Natural killer cell (primary cell): ENCODE measurements around the gene PAM. TPM values are rescaled to one million over a fixed set of nuclear protein-coding genes. Genes with fewer than 3 reads are reported as not detected.

Source experiments
- ATAC-seq, 3 donors: fragments of 150-1000 bp in 2 of 3; fragments of 200-7000 bp in 1 of 3; cut with Tn5 transposase; 1 replicate in 1 of 3; 2 replicates in 2 of 3; pipeline ENCODE4 v1.10.0; 2021; ENCODE audit warnings: mild to moderate bottlenecking in 2 of 3, moderate library complexity in 2 of 3
- DNase-seq, 2 donors: peaks; one replicate each; pipeline versions ENCODE4 v3.0.0 to v3.0.0-alpha.2; 2013 to 2021; ENCODE audit warnings: mixed read lengths in 1 of 2
- H3K27ac ChIP-seq: one replicate; pipeline ENCODE4 v1.5.1; 2013; ENCODE audit warnings: mild to moderate bottlenecking, low read length
- H3K27me3 ChIP-seq: one replicate; pipeline ENCODE4 v1.6.1; 2013; ENCODE audit warnings: low read length; ENCODE audit not compliant: control insufficient read depth, insufficient read depth
- H3K36me3 ChIP-seq: one replicate; pipeline ENCODE4 v1.6.1; 2013; ENCODE audit warnings: low read length; ENCODE audit not compliant: control insufficient read depth, insufficient read depth
- H3K4me1 ChIP-seq: one replicate; pipeline ENCODE4 v1.6.1; 2013; ENCODE audit warnings: low read length; ENCODE audit not compliant: control insufficient read depth, insufficient read depth
- H3K4me3 ChIP-seq: one replicate; pipeline ENCODE4 v1.5.1; 2013; ENCODE audit warnings: low read length
- H3K9me3 ChIP-seq: one replicate; pipeline ENCODE4 v1.6.1; 2013; ENCODE audit warnings: low read length; ENCODE audit not compliant: control insufficient read depth, insufficient read depth
- H3K27ac Mint-ChIP-seq, 2 donors: one replicate each; pipeline ENCODE4 v1.8.0; 2022; ENCODE audit warnings: mild to moderate bottlenecking in 2 of 2, mixed read lengths in 2 of 2, moderate library complexity in 1 of 2
- H3K27me3 Mint-ChIP-seq, 2 donors: one replicate each; pipeline ENCODE4 v1.8.0; 2022; ENCODE audit warnings: low read depth in 2 of 2, mixed read lengths in 2 of 2
- H3K36me3 Mint-ChIP-seq: one replicate; pipeline ENCODE4 v1.8.0; 2022; ENCODE audit warnings: mixed read lengths
- H3K4me1 Mint-ChIP-seq, 2 donors: one replicate each; pipeline ENCODE4 v1.8.0; 2022; ENCODE audit warnings: mixed read lengths in 2 of 2
- H3K4me3 Mint-ChIP-seq: one replicate; pipeline ENCODE4 v1.8.0; 2022; ENCODE audit warnings: mild to moderate bottlenecking, moderate library complexity, mixed read lengths
- H3K9me3 Mint-ChIP-seq, 2 donors: one replicate each; pipeline ENCODE4 v1.8.0; 2022; ENCODE audit warnings: mixed read lengths in 2 of 2
- CTCF ChIP-seq: fragments of 200-600 bp; IDR thresholded peaks from one replicate; pipeline ENCODE4 v1.8.0; 2022; ENCODE audit warnings: antibody characterized with exemption
- WGBS: methylation state at CpG from one replicate; pipeline ENCODE4 v1.1.7; 2013; ENCODE audit warnings: missing lambda C conversion rate; ENCODE audit not compliant: insufficient coverage; 5-methylcytosine and 5-hydroxymethylcytosine counted together
- intact Hi-C: fragments of 100-400 bp; cut with micrococcal nuclease; formaldehyde crosslinking; loops from one replicate; pipeline ENCODE4 v1.14.2; 2022
- total RNA-seq, 4 donors: library from RNA; stranded (reverse); fragments of 120-200 nt in 1 of 4; gene quantifications; one replicate each; pipeline versions ENCODE4 v1.2.3 to v1.2.4, GENCODE V29; 2013 to 2022

The PAM gene
- total RNA-seq, 3 donors from 2014 or later (not counting 1 experiment from before 2014, with no cell fraction given), result 67.6 to 79.9 (median 75.3) TPM

- DNase-seq, result no peak
- Mint-ChIP-seq H3K4me1 (peaks cover 0 to 11% of the 10 kb centered on the region in 2 donors), H3K9me3 (no peaks in the 10 kb centered on the region), H3K27ac (no peak overlapping the region), H3K27me3 (no peaks in the 10 kb centered on the region), H3K36me3 (peaks cover 28% of the 10 kb centered on the region), H3K4me3 (no peak overlapping the region)
- no peaks in the 10 kb centered on the region for H3K4me1 ChIP-seq
- peaks cover 23% of the 10 kb centered on the region for H3K36me3 ChIP-seq
- H3K4me3 ChIP-seq, result no peak overlapping the region
- no peaks in the 10 kb centered on the region for H3K27me3 ChIP-seq
- ATAC-seq, result no peak
- H3K27ac ChIP-seq, result no peak overlapping the region
- no peaks in the 10 kb centered on the region for H3K9me3 ChIP-seq
- intact Hi-C loops, result no loop called here
- TF ChIP-seq CTCF, result no peak
- WGBS, result 51% methylated on average over 2 of the region's 2 CpGs
Measured at GRCh38 chr5:103010168-103010567, 255.1 kb downstream of the PAM start.

GRCh38 chr5:103013933-103014552, 258.9 kb downstream of the PAM start:
- Mint-ChIP-seq H3K27me3 (no peaks in the 10 kb centered on the region), H3K27ac (no peak overlapping the region), H3K9me3 (no peaks in the 10 kb centered on the region), H3K36me3 (peaks cover 28% of the 10 kb centered on the region), H3K4me1 (peaks cover 0 to 11% of the 10 kb centered on the region in 2 donors), H3K4me3 (no peak overlapping the region)
- no peak overlapping the region for H3K27ac ChIP-seq
- intact Hi-C loops, result no loop called here
- H3K4me1 ChIP-seq, result no peaks in the 10 kb centered on the region
- no peak overlapping the region for H3K4me3 ChIP-seq
- WGBS, result 91% methylated on average over 1 of the region's 1 CpG
- no peaks in the 10 kb centered on the region for H3K9me3 ChIP-seq
- ATAC-seq, result no peak
- TF ChIP-seq CTCF, result no peak
- H3K27me3 ChIP-seq, result no peaks in the 10 kb centered on the region
- H3K36me3 ChIP-seq, result peaks cover 14% of the 10 kb centered on the region
- no peak for DNase-seq

DNA sequence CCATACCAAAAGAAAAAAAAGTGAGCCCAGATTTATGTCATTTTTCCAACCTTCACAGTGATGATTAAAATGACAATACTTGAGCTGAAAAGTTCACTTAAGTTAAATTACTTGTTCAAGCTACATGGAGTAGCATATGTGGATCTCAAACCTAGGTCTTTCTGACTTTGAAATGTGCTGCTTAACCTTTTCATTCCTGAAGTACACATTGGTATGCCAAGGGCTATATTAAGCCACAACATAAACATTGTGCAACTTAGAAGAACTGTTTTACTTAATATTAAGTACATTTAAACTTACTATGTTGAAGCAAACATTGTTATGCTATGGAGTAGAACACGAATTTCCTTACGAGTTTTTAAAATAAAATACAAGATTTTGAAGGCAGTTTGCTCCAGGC, 259.9 kb downstream of the PAM start:
- no peaks in the 10 kb centered on the region for H3K9me3 Mint-ChIP-seq
- WGBS, result 100% methylated on average over 2 of the region's 2 CpGs
- no peak overlapping the region for H3K27ac Mint-ChIP-seq
- intact Hi-C loops, result no loop called here
- H3K27ac ChIP-seq, result no peak overlapping the region
- ATAC-seq (no peak), DNase-seq (no peak)
- H3K4me1 Mint-ChIP-seq, result peaks cover 2 to 11% of the 10 kb centered on the region in 2 donors
- H3K4me3 Mint-ChIP-seq, result no peak overlapping the region
- peaks cover 21% of the 10 kb centered on the region for H3K36me3 Mint-ChIP-seq
- peaks cover 8% of the 10 kb centered on the region for H3K36me3 ChIP-seq
- no peaks in the 10 kb centered on the region for H3K9me3 ChIP-seq
- no peak overlapping the region for H3K4me3 ChIP-seq
- TF ChIP-seq CTCF, result no peak
- H3K27me3 Mint-ChIP-seq, result no peaks in the 10 kb centered on the region
- H3K27me3 ChIP-seq, result no peaks in the 10 kb centered on the region
- no peaks in the 10 kb centered on the region for H3K4me1 ChIP-seq

- 95% methylated on average over 2 of the region's 2 CpGs for WGBS
- Mint-ChIP-seq H3K27ac (no peak overlapping the region), H3K9me3 (no peaks in the 10 kb centered on the region), H3K27me3 (no peaks in the 10 kb centered on the region), H3K4me1 (peaks cover 14 to 20% of the 10 kb centered on the region in 2 donors), H3K4me3 (no peak overlapping the region), H3K36me3 (peaks cover 15% of the 10 kb centered on the region)
- no peak for ATAC-seq
- Histone ChIP-seq H3K9me3 (no peaks in the 10 kb centered on the region), H3K36me3 (peaks cover 5% of the 10 kb centered on the region), H3K4me3 (no peak overlapping the region), H3K4me1 (no peaks in the 10 kb centered on the region), H3K27me3 (no peaks in the 10 kb centered on the region), H3K27ac (no peak overlapping the region)
- DNase-seq, result no peak
- TF ChIP-seq CTCF, result no peak
- intact Hi-C loops, result no loop called here
Measured at GRCh38 chr5:103016167-103016566, 261.1 kb downstream of the PAM start.
